GM12878 (cell line): ENCODE measurements around the gene WDFY4. TPM values are rescaled to one million over a fixed set of nuclear protein-coding genes. Genes with fewer than 3 reads are reported as not detected.
A peak's percentile ranks its signal among the peaks of the same experiment; 100 is the strongest.

Source experiments
- ASH2L ChIP-seq: fragments of 300-600, 200-600 bp; sonication (generic); IDR thresholded peaks from 2 replicates; pipeline ENCODE4 v1.6.1; 2017; ENCODE audit warnings: low read depth, mild to moderate bottlenecking, borderline replicate concordance
- BCL11A ChIP-seq: IDR thresholded peaks from 2 replicates; pipeline ENCODE4 v1.6.1; 2011; ENCODE audit warnings: low read depth, low read length
- CHD1 ChIP-seq: IDR thresholded peaks from 2 replicates; pipeline ENCODE4 v1.6.1; 2012; ENCODE audit warnings: low read depth, low read length, improper control_type of control experiment
- CREB1 ChIP-seq: IDR thresholded peaks from 2 replicates; pipeline ENCODE4 v1.6.1; 2012; ENCODE audit warnings: low read depth, mild to moderate bottlenecking, inconsistent platforms
- EP300 ChIP-seq, 2 experiments: fragments of 150-350 bp in 1 of 2; IDR thresholded peaks; 2 replicates each; pipeline ENCODE4 v1.6.1; 2011 to 2012; ENCODE audit warnings: low read depth in 2 of 2, low read length in 2 of 2, borderline replicate concordance in 1 of 2, improper control_type of control experiment in 1 of 2, inconsistent platforms in 1 of 2; ENCODE audit not compliant: control insufficient read depth in 1 of 2
- ESRRA ChIP-seq: IDR thresholded peaks from 2 replicates; pipeline ENCODE4 v1.6.1; 2012; ENCODE audit warnings: mild to moderate bottlenecking, low read length, improper control_type of control experiment
- GABPA ChIP-seq: IDR thresholded peaks from 2 replicates; pipeline ENCODE4 v1.6.1; 2014; ENCODE audit warnings: antibody characterized with exemption, low read depth, mild to moderate bottlenecking, inconsistent platforms
- KDM1A ChIP-seq: fragments of 200-600 bp; sonication (generic); IDR thresholded peaks from 2 replicates; pipeline ENCODE4 v1.6.1; 2016; ENCODE audit warnings: borderline replicate concordance
- NFIC ChIP-seq: IDR thresholded peaks from 2 replicates; pipeline ENCODE4 v1.6.1; 2012; ENCODE audit warnings: low read depth, mild to moderate bottlenecking, inconsistent platforms, low read length, moderate library complexity
- PML ChIP-seq: IDR thresholded peaks from 2 replicates; pipeline ENCODE4 v1.6.1; 2012; ENCODE audit warnings: low read length, inconsistent platforms
- RFX5 ChIP-seq: IDR thresholded peaks from 2 replicates; pipeline ENCODE4 v1.6.1; 2011; ENCODE audit warnings: low read depth, low read length, improper control_type of control experiment
- SMAD5 ChIP-seq: IDR thresholded peaks from 2 replicates; pipeline ENCODE4 v1.6.1; 2016; ENCODE audit warnings: antibody characterized with exemption, low read depth
- TBL1XR1 ChIP-seq: IDR thresholded peaks from 2 replicates; pipeline ENCODE4 v1.6.1; 2012; ENCODE audit warnings: low read depth, low read length, improper control_type of control experiment
- ZNF274 ChIP-seq: IDR thresholded peaks from one replicate; pipeline ENCODE4 v1.8.0; 2011; ENCODE audit not compliant: insufficient read length, insufficient read depth
- polyA plus RNA-seq, 11 experiments: library from polyadenylated mRNA; depleted of rRNA in 4 of 11; unstranded in 6 of 11; stranded (reverse) in 5 of 11; fragments of >200 nt; fragmentation: Nextera tagmentation in 4 of 11; fragmentation: Illumina TruSeq in 1 of 11; extraction: Ambion mirVana in 4 of 11; extraction: Trizol in 1 of 11; gene quantifications; 1 replicate in 1 of 11; 2 replicates in 10 of 11; pipeline versions ENCODE4 v1.2.1 to v1.2.3, GENCODE V29; 2011 to 2016; ENCODE audit warnings: inconsistent platforms in 2 of 11, missing spikeins in 2 of 11, low read depth in 1 of 11
- total RNA-seq, 4 experiments: library from RNA; depleted of rRNA in 3 of 4; stranded (reverse); fragments of >200 nt in 3 of 4; fragmentation: Illumina TruSeq in 1 of 4; extraction: Trizol in 1 of 4; gene quantifications; 2 replicates each; pipeline versions ENCODE4 v1.2.1 to v1.2.3, GENCODE V29; 2013 to 2021
- TF ChIP-seq, protein P1 (sequence below): fragments of 450-650 bp; IDR thresholded peaks from 2 replicates; pipeline ENCODE4 v1.6.1; 2017; ENCODE audit warnings: antibody characterized with exemption, mild to moderate bottlenecking, moderate library complexity
- TF ChIP-seq, protein P2 (sequence below): IDR thresholded peaks from 2 replicates; pipeline ENCODE4 v1.6.1; 2011; ENCODE audit warnings: low read depth, low read length, improper control_type of control experiment, borderline replicate concordance
- TF ChIP-seq, protein P3 (sequence below): fragments of 450-650 bp; IDR thresholded peaks from 2 replicates; pipeline ENCODE4 v1.6.1; 2014; ENCODE audit warnings: mild to moderate bottlenecking
- TF ChIP-seq, protein P4 (sequence below): fragments of 450-650 bp; formaldehyde crosslinking; IDR thresholded peaks from 2 replicates; pipeline ENCODE4 v1.4.0; 2020; ENCODE audit warnings: mild to moderate bottlenecking, moderate library complexity
- TF ChIP-seq, protein P5 (sequence below): fragments of 450-650 bp; IDR thresholded peaks from 2 replicates; pipeline ENCODE4 v1.6.1; 2017; ENCODE audit warnings: low read depth, mild to moderate bottlenecking, moderate library complexity

The WDFY4 gene
- total and polyA plus RNA-seq, 10 of the 15 experiments (the other 5 are each of a cell fraction or from before 2014, with no cell fraction given), result 13.5 to 132 (median 47.3) TPM

DNA sequence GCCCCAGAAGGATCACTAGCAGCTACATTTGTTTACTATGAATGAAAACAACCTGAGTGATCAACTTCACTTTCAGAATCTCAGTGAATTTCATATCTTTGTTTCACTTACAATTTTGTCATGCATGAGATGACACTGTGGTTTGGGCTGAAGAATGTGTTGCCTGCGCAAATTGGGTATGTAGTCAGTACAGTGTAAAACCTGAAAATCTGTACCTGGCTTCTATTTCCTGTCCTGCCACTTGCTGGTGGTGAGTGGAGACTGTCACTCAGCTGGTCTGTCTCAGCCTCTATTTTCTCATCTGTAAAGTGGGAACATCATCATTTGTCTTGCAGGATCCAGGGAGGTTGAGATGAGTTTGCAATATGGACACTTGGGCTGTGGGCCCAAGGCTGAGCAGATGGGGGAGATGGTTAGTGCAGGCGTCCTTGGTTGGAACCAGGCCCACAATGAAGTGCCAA is 118.0 kb downstream of the WDFY4 start (continued):
- TF ChIP-seq, protein P1, sequence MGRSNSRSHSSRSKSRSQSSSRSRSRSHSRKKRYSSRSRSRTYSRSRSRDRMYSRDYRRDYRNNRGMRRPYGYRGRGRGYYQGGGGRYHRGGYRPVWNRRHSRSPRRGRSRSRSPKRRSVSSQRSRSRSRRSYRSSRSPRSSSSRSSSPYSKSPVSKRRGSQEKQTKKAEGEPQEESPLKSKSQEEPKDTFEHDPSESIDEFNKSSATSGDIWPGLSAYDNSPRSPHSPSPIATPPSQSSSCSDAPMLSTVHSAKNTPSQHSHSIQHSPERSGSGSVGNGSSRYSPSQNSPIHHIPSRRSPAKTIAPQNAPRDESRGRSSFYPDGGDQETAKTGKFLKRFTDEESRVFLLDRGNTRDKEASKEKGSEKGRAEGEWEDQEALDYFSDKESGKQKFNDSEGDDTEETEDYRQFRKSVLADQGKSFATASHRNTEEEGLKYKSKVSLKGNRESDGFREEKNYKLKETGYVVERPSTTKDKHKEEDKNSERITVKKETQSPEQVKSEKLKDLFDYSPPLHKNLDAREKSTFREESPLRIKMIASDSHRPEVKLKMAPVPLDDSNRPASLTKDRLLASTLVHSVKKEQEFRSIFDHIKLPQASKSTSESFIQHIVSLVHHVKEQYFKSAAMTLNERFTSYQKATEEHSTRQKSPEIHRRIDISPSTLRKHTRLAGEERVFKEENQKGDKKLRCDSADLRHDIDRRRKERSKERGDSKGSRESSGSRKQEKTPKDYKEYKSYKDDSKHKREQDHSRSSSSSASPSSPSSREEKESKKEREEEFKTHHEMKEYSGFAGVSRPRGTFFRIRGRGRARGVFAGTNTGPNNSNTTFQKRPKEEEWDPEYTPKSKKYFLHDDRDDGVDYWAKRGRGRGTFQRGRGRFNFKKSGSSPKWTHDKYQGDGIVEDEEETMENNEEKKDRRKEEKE, result no peak
- TF ChIP-seq NFIC, result peak; percentile 68
- no peak for TF ChIP-seq ASH2L
- no peak for TF ChIP-seq ZNF274
- no peak for TF ChIP-seq ESRRA
- TF ChIP-seq EP300 (IDR thresholded peaks at IDR 0.05; ENCODE audit: borderline replicate concordance in 1 of 2, control insufficient read depth in 1 of 2, low read depth in 2 of 2, low read length in 2 of 2), result peak; percentile 77 to 92; a peak in 3 of 4 replicates
- TF ChIP-seq BCL11A, result peak; percentile 68
- TF ChIP-seq, protein P2, sequence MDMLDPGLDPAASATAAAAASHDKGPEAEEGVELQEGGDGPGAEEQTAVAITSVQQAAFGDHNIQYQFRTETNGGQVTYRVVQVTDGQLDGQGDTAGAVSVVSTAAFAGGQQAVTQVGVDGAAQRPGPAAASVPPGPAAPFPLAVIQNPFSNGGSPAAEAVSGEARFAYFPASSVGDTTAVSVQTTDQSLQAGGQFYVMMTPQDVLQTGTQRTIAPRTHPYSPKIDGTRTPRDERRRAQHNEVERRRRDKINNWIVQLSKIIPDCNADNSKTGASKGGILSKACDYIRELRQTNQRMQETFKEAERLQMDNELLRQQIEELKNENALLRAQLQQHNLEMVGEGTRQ, result no peak
- no peak for TF ChIP-seq PML
- TF ChIP-seq RFX5, result no peak
- no peak for TF ChIP-seq SMAD5
- TF ChIP-seq, protein P3, sequence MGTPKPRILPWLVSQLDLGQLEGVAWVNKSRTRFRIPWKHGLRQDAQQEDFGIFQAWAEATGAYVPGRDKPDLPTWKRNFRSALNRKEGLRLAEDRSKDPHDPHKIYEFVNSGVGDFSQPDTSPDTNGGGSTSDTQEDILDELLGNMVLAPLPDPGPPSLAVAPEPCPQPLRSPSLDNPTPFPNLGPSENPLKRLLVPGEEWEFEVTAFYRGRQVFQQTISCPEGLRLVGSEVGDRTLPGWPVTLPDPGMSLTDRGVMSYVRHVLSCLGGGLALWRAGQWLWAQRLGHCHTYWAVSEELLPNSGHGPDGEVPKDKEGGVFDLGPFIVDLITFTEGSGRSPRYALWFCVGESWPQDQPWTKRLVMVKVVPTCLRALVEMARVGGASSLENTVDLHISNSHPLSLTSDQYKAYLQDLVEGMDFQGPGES, result 0 out of 2 replicates have a peak, but pooled peaks have one; percentile 45
- TF ChIP-seq KDM1A, result peak; percentile 75; the same call in 1 of the 2 replicates
- TF ChIP-seq TBL1XR1, result peak; percentile 91; the same call in 1 of the 2 replicates
- TF ChIP-seq, protein P4, sequence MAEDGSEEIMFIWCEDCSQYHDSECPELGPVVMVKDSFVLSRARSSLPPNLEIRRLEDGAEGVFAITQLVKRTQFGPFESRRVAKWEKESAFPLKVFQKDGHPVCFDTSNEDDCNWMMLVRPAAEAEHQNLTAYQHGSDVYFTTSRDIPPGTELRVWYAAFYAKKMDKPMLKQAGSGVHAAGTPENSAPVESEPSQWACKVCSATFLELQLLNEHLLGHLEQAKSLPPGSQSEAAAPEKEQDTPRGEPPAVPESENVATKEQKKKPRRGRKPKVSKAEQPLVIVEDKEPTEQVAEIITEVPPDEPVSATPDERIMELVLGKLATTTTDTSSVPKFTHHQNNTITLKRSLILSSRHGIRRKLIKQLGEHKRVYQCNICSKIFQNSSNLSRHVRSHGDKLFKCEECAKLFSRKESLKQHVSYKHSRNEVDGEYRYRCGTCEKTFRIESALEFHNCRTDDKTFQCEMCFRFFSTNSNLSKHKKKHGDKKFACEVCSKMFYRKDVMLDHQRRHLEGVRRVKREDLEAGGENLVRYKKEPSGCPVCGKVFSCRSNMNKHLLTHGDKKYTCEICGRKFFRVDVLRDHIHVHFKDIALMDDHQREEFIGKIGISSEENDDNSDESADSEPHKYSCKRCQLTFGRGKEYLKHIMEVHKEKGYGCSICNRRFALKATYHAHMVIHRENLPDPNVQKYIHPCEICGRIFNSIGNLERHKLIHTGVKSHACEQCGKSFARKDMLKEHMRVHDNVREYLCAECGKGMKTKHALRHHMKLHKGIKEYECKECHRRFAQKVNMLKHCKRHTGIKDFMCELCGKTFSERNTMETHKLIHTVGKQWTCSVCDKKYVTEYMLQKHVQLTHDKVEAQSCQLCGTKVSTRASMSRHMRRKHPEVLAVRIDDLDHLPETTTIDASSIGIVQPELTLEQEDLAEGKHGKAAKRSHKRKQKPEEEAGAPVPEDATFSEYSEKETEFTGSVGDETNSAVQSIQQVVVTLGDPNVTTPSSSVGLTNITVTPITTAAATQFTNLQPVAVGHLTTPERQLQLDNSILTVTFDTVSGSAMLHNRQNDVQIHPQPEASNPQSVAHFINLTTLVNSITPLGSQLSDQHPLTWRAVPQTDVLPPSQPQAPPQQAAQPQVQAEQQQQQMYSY (CRISPR knock-in tag), result no peak
- 0 out of 2 replicates have a peak, but pooled peaks have one; percentile 37 for TF ChIP-seq GABPA
- TF ChIP-seq CHD1, result no peak
- TF ChIP-seq, protein P5, sequence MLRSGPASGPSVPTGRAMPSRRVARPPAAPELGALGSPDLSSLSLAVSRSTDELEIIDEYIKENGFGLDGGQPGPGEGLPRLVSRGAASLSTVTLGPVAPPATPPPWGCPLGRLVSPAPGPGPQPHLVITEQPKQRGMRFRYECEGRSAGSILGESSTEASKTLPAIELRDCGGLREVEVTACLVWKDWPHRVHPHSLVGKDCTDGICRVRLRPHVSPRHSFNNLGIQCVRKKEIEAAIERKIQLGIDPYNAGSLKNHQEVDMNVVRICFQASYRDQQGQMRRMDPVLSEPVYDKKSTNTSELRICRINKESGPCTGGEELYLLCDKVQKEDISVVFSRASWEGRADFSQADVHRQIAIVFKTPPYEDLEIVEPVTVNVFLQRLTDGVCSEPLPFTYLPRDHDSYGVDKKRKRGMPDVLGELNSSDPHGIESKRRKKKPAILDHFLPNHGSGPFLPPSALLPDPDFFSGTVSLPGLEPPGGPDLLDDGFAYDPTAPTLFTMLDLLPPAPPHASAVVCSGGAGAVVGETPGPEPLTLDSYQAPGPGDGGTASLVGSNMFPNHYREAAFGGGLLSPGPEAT, result peak; percentile 68; the same call in 1 of the 2 replicates
- peak; percentile 55; the same call in 1 of the 2 replicates for TF ChIP-seq CREB1
